PC-9 (cell line): ENCODE data around the gene RAB10.

Experiments
- CTCF ChIP-seq: fragments of 200-600 bp; sonication (generic); conservative IDR thresholded peaks from 2 replicates; pipeline ENCODE4 v1.6.1; 2017; ENCODE audit warnings: mixed run types, antibody characterized with exemption, mild to moderate bottlenecking, moderate library complexity
- EZH2 ChIP-seq: fragments of 200-600 bp; sonication (generic); IDR thresholded peaks from 2 replicates; pipeline ENCODE4 v1.8.0; 2017; ENCODE audit warnings: antibody characterized with exemption, low read depth

- TF ChIP-seq CTCF: no peak
- TF ChIP-seq EZH2: no peak
Observed at GRCh38 chr2:26185304-26185928, 151.5 kb downstream of the RAB10 start.
